Measurements from ENCODE around the gene COQ8B.
A peak's percentile ranks its signal among the peaks of the same experiment; 100 is the strongest.

Gene COQ8B

GRCh38 chr19:40724855-40725254, 8.2 kb upstream of the COQ8B start:
- H2AK5ac ChIP-seq (ENCODE audit: low read depth, low read length), result no peak overlapping the region

DNA sequence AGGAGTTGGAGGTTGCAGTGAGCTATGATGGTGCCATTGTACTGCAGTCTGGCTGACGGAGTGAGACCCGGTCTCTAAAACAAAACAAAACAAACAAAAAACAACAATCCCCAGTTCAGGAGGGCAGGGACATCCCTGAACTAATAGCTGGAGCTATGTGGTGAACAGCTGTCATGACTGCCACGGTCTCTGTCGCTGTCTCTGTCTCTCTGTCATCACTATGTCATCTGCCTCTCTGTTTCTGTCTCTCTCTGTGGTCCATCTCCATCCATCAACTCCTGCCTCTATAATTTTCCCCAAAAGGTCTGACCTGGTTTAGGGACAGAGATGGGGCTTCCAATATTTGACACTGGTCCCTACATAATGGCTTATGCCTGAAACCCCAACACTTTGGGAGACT, 7.6 kb upstream of the COQ8B start:
- H3K9me3 ChIP-seq (replicated peaks in 1 of 2; ENCODE audit: control insufficient read depth in 2 of 2, insufficient read depth in 1 of 2, low read depth in 1 of 2, low read length in 2 of 2), result peaks cover 0 to 4% of the 10 kb centered on the region in 2 donors
- no peak overlapping the region for H3K4me3 ChIP-seq (ENCODE audit: low read length in 2 of 2)
- H3K79me1 ChIP-seq (ENCODE audit: low read depth, low read length), result peaks cover 11% of the 10 kb centered on the region
- no peak overlapping the region for H2BK120ac ChIP-seq (ENCODE audit: low read depth, low read length)
- H4K91ac ChIP-seq (ENCODE audit: low read depth, low read length, poor library complexity), result no peak overlapping the region
- H3K23ac ChIP-seq (ENCODE audit: low read depth, low read length, poor library complexity), result no peak overlapping the region
- no peaks in the 10 kb centered on the region for H3K27me3 ChIP-seq (ENCODE audit: control insufficient read depth in 3 of 3, insufficient read depth in 3 of 3, low read depth in 1 of 3, low read length in 3 of 3)
- no peak overlapping the region for H3K27ac ChIP-seq (replicated peaks; ENCODE audit: low read length)
- H3K14ac ChIP-seq (ENCODE audit: low read length), result no peak overlapping the region
- WGBS, 2 donors (ENCODE audit: extremely low coverage in 2 of 2, insufficient read length in 2 of 2, insufficient replicate concordance in 1 of 2), result no CpG with 5 or more reads among the region's 4 CpGs
- no peak overlapping the region for H3K4ac ChIP-seq (ENCODE audit: low read length)
- H2AK5ac ChIP-seq (ENCODE audit: low read depth, low read length), result no peak overlapping the region
- no peak overlapping the region for H3K18ac ChIP-seq (ENCODE audit: low read length)
- H3K4me1 ChIP-seq (ENCODE audit: control insufficient read depth in 2 of 2, insufficient read depth in 1 of 2, low read depth in 1 of 2, low read length in 2 of 2), result peaks cover 4 to 5% of the 10 kb centered on the region in 2 donors
- no peak overlapping the region for H3K9ac ChIP-seq (ENCODE audit: low read depth, low read length, poor library complexity)
- DNase-seq (ENCODE audit: low spot score), result no peak
- H4K8ac ChIP-seq (ENCODE audit: low read depth, low read length), result no peak overlapping the region
- H2BK5ac ChIP-seq (ENCODE audit: low read length), result no peak overlapping the region
- H2BK15ac ChIP-seq (ENCODE audit: low read length), result no peak overlapping the region
- H3K4me2 ChIP-seq (ENCODE audit: insufficient read depth, low read length, poor library complexity, severe bottlenecking), result no peak overlapping the region
- no peak overlapping the region for H2AFZ ChIP-seq (ENCODE audit: low read length)
- H3K36me3 ChIP-seq (replicated peaks in 1 of 2; ENCODE audit: control insufficient read depth in 2 of 2, insufficient read depth in 2 of 2, low read length in 2 of 2), result peaks cover 22 to 73% of the 10 kb centered on the region in 2 donors
- no peak overlapping the region for H2BK12ac ChIP-seq (ENCODE audit: low read length)

More at GRCh38 chr19:40724855-40725254, 8.2 kb upstream of the COQ8B start:
- Histone ChIP-seq H3K4me3 (ENCODE audit: low read length in 2 of 2) (no peak overlapping the region), H2AFZ (ENCODE audit: low read length) (no peak overlapping the region), H4K91ac (ENCODE audit: low read depth, low read length, poor library complexity) (no peak overlapping the region), H2BK5ac (ENCODE audit: low read length) (no peak overlapping the region), H3K23ac (ENCODE audit: low read depth, low read length, poor library complexity) (no peak overlapping the region), H3K27ac (replicated peaks; ENCODE audit: low read length) (no peak overlapping the region), H2BK15ac (ENCODE audit: low read length) (no peak overlapping the region), H3K18ac (ENCODE audit: low read length) (no peak overlapping the region), H3K36me3 (replicated peaks in 1 of 2; ENCODE audit: control insufficient read depth in 2 of 2, insufficient read depth in 2 of 2, low read length in 2 of 2) (peaks cover 24 to 74% of the 10 kb centered on the region in 2 donors), H3K27me3 (ENCODE audit: control insufficient read depth in 3 of 3, insufficient read depth in 3 of 3, low read depth in 1 of 3, low read length in 3 of 3) (no peaks in the 10 kb centered on the region), H3K14ac (ENCODE audit: low read length) (no peak overlapping the region), H4K8ac (ENCODE audit: low read depth, low read length) (no peak overlapping the region), H3K4me2 (ENCODE audit: insufficient read depth, low read length, poor library complexity, severe bottlenecking) (no peak overlapping the region), H3K79me1 (ENCODE audit: low read depth, low read length) (peaks cover 11% of the 10 kb centered on the region), H3K4me1 (ENCODE audit: control insufficient read depth in 2 of 2, insufficient read depth in 1 of 2, low read depth in 1 of 2, low read length in 2 of 2) (peaks cover 0 to 2% of the 10 kb centered on the region in 2 donors), H2BK120ac (ENCODE audit: low read depth, low read length) (no peak overlapping the region), H3K9ac (ENCODE audit: low read depth, low read length, poor library complexity) (no peak overlapping the region), H3K9me3 (replicated peaks in 1 of 2; ENCODE audit: control insufficient read depth in 2 of 2, insufficient read depth in 1 of 2, low read depth in 1 of 2, low read length in 2 of 2) (peaks cover 0 to 4% of the 10 kb centered on the region in 2 donors), H2BK12ac (ENCODE audit: low read length) (no peak overlapping the region), H3K4ac (ENCODE audit: low read length) (no peak overlapping the region)
- no peak for DNase-seq (ENCODE audit: low spot score)
- no CpG with 5 or more reads among the region's 3 CpGs for WGBS, 2 donors (ENCODE audit: extremely low coverage in 2 of 2, insufficient read length in 2 of 2, insufficient replicate concordance in 1 of 2)

DNA sequence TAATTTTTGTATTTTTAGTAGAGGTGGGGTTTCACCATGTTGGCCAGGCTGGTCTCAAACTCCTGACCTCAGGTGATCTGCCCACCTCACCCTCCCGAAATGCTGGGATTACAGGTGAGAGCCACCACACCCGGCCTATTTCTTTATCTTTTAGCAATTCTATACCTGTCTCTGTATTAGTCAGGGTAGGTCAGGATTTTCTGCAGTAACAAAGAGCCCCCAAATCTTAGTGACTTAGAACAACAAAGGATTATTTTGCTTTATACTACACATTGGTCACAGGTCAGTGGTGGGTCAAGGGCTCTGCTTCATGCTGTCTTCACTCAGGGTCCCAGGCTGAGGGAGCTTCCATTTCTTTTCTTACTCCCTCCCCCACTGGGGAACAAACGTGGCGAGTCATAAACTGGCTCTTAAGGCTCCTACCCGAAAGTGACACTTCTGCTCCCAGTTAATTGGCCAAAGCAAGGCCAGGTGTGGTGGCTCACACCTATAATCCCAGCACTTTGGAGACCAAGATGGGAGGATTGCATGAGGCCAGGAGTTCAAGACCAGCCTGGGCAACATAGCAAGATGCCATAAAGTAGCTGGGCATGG, 7.1 kb upstream of the COQ8B start:
- H3K4me2 ChIP-seq (ENCODE audit: insufficient read depth, low read length, poor library complexity, severe bottlenecking), result no peak overlapping the region
- H3K9ac ChIP-seq (ENCODE audit: low read depth, low read length, poor library complexity), result no peak overlapping the region
- H3K4me1 ChIP-seq (ENCODE audit: control insufficient read depth in 2 of 2, insufficient read depth in 1 of 2, low read depth in 1 of 2, low read length in 2 of 2), result peaks cover 8% of the 10 kb centered on the region in 2 donors
- H3K27me3 ChIP-seq (ENCODE audit: control insufficient read depth in 3 of 3, insufficient read depth in 3 of 3, low read depth in 1 of 3, low read length in 3 of 3), result no peaks in the 10 kb centered on the region
- no peak overlapping the region for H4K8ac ChIP-seq (ENCODE audit: low read depth, low read length)
- no peak overlapping the region for H2AFZ ChIP-seq (ENCODE audit: low read length)
- no peak overlapping the region for H3K23ac ChIP-seq (ENCODE audit: low read depth, low read length, poor library complexity)
- no peak overlapping the region for H3K4ac ChIP-seq (ENCODE audit: low read length)
- no peak overlapping the region for H3K14ac ChIP-seq (ENCODE audit: low read length)
- no peak overlapping the region for H2BK15ac ChIP-seq (ENCODE audit: low read length)
- no peak overlapping the region for H2BK12ac ChIP-seq (ENCODE audit: low read length)
- H3K9me3 ChIP-seq (replicated peaks in 1 of 2; ENCODE audit: control insufficient read depth in 2 of 2, insufficient read depth in 1 of 2, low read depth in 1 of 2, low read length in 2 of 2), result peaks cover 0 to 4% of the 10 kb centered on the region in 2 donors
- peaks cover 13% of the 10 kb centered on the region for H3K79me1 ChIP-seq (ENCODE audit: low read depth, low read length)
- H2AK5ac ChIP-seq (ENCODE audit: low read depth, low read length), result no peak overlapping the region
- no peak overlapping the region for H3K4me3 ChIP-seq (ENCODE audit: low read length in 2 of 2)
- no peak overlapping the region for H3K18ac ChIP-seq (ENCODE audit: low read length)
- peaks cover 22 to 68% of the 10 kb centered on the region in 2 donors for H3K36me3 ChIP-seq (replicated peaks in 1 of 2; ENCODE audit: control insufficient read depth in 2 of 2, insufficient read depth in 2 of 2, low read length in 2 of 2)
- WGBS, 2 donors (ENCODE audit: extremely low coverage in 2 of 2, insufficient read length in 2 of 2, insufficient replicate concordance in 1 of 2), result no CpG with 5 or more reads among the region's 5 CpGs
- H3K27ac ChIP-seq (replicated peaks; ENCODE audit: low read length), result no peak overlapping the region
- no peak overlapping the region for H4K91ac ChIP-seq (ENCODE audit: low read depth, low read length, poor library complexity)
- no peak for DNase-seq (ENCODE audit: low spot score)
- H2BK120ac ChIP-seq (ENCODE audit: low read depth, low read length), result no peak overlapping the region
- no peak overlapping the region for H2BK5ac ChIP-seq (ENCODE audit: low read length)

DNA sequence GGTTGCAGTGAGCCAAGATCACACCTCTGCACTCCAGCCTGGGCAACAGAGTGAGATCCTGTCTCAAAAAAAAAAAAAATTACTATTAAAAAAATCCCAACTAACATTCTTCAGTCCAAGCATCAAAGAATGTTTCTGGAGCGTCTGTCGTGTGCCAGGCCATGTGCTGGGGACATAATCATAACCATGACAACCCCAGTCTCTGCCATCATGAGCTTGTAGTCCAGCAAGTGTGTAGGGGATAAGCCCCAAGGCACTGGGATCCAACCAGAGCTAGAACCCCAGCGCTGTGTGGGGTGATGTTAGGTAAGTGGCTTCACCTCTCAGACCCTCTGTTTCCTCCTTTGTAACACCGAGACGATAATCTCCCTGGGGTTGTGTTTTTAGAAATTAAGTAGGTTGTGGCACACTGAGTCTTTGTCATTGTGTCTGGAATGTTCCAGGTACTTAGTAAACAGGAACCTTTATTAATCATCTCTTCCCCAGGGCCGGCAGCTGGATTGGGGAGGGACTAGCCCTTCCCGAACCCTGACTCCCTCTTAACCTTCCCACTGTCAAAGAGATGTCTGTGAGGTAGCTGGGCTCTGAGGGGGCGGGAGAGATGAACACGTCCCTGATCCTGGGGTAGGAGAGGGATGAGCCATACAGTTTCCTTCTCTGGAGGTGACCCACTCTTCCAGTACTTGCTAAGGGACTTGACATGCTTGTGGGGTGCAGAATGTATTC, 5.4 kb upstream of the COQ8B start:
- Histone ChIP-seq H4K91ac (ENCODE audit: low read depth, low read length, poor library complexity) (no peak overlapping the region), H3K4me2 (ENCODE audit: insufficient read depth, low read length, poor library complexity, severe bottlenecking) (no peak overlapping the region), H2BK120ac (ENCODE audit: low read depth, low read length) (no peak overlapping the region), H3K9me3 (replicated peaks in 1 of 2; ENCODE audit: control insufficient read depth in 2 of 2, insufficient read depth in 1 of 2, low read depth in 1 of 2, low read length in 2 of 2) (peaks cover 0 to 2% of the 10 kb centered on the region in 2 donors), H3K18ac (ENCODE audit: low read length) (no peak overlapping the region), H2AFZ (ENCODE audit: low read length) (no peak overlapping the region), H3K14ac (ENCODE audit: low read length) (no peak overlapping the region), H2BK5ac (ENCODE audit: low read length) (no peak overlapping the region), H3K4me1 (ENCODE audit: control insufficient read depth in 2 of 2, insufficient read depth in 1 of 2, low read depth in 1 of 2, low read length in 2 of 2) (peaks cover 12 to 16% of the 10 kb centered on the region in 2 donors), H3K4me3 (ENCODE audit: low read length in 2 of 2) (no peak overlapping the region), H2BK12ac (ENCODE audit: low read length) (no peak overlapping the region), H3K27me3 (ENCODE audit: control insufficient read depth in 3 of 3, insufficient read depth in 3 of 3, low read depth in 1 of 3, low read length in 3 of 3) (no peaks in the 10 kb centered on the region), H3K9ac (ENCODE audit: low read depth, low read length, poor library complexity) (peak overlapping the region; percentile 16), H3K36me3 (replicated peaks in 1 of 2; ENCODE audit: control insufficient read depth in 2 of 2, insufficient read depth in 2 of 2, low read length in 2 of 2) (peaks cover 15 to 54% of the 10 kb centered on the region in 2 donors), H2BK15ac (ENCODE audit: low read length) (no peak overlapping the region), H4K8ac (ENCODE audit: low read depth, low read length) (no peak overlapping the region), H3K27ac (replicated peaks; ENCODE audit: low read length) (no peak overlapping the region), H2AK5ac (ENCODE audit: low read depth, low read length) (no peak overlapping the region), H3K23ac (ENCODE audit: low read depth, low read length, poor library complexity) (no peak overlapping the region), H3K4ac (ENCODE audit: low read length) (no peak overlapping the region), H3K79me1 (ENCODE audit: low read depth, low read length) (peaks cover 21% of the 10 kb centered on the region)
- no CpG with 5 or more reads among the region's 9 CpGs for WGBS, 2 donors (ENCODE audit: extremely low coverage in 2 of 2, insufficient read length in 2 of 2, insufficient replicate concordance in 1 of 2)
- no peak for DNase-seq (ENCODE audit: low spot score)

All from neuronal stem cell (in vitro differentiated cells).